K562 (cell line): ENCODE data around the gene HRG.

Experiments
- ARID2 ChIP-seq: fragments of 450-650 bp; IDR thresholded peaks from 2 replicates; pipeline ENCODE4 v1.6.1; 2017; ENCODE audit warnings: antibody characterized with exemption, mild to moderate bottlenecking
- CTCF ChIP-seq, 3 experiments: IDR thresholded peaks in 2 of 3; conservative IDR thresholded peaks in 1 of 3; 2 replicates each; pipeline ENCODE4 v1.5.1; 2011 to 2012; ENCODE audit warnings: low read length in 3 of 3, mild to moderate bottlenecking in 3 of 3, control low read depth in 2 of 3, improper control_type of control experiment in 1 of 3, inconsistent platforms in 1 of 3, low read depth in 1 of 3, mixed read lengths in 1 of 3, moderate library complexity in 1 of 3; ENCODE audit not compliant: insufficient read depth in 2 of 3
- NCOR1 ChIP-seq: fragments of 450-650 bp; IDR thresholded peaks from 2 replicates; pipeline ENCODE4 v1.6.1; 2016; ENCODE audit warnings: mild to moderate bottlenecking, moderate library complexity
- PATZ1 ChIP-seq: fragments of 250-450 bp; sonication (Bioruptor Pico); IDR thresholded peaks from 2 replicates; pipeline ENCODE4 v1.5.0; 2020; ENCODE audit warnings: mild to moderate bottlenecking, borderline replicate concordance
- SNIP1 ChIP-seq: fragments of 450-650 bp; IDR thresholded peaks from 2 replicates; pipeline ENCODE4 v1.7.1; 2017; ENCODE audit warnings: low read depth, mild to moderate bottlenecking
- SREBF1 ChIP-seq: fragments of 150-350 bp; IDR thresholded peaks from 2 replicates; pipeline ENCODE4 v1.6.1; 2014; ENCODE audit warnings: antibody characterized with exemption, low read depth, low read length, borderline replicate concordance
- TCF7L2 ChIP-seq: fragments of 150-350 bp; IDR thresholded peaks from 2 replicates; pipeline ENCODE4 v1.6.1; 2016; ENCODE audit warnings: low read depth, mild to moderate bottlenecking, low read length, moderate library complexity
- USF1 ChIP-seq: sonication (generic); formaldehyde crosslinking; IDR thresholded peaks from 2 replicates; pipeline ENCODE4 v1.9.0; 2022; ENCODE audit warnings: mild to moderate bottlenecking, missing genetic modification reagents
- YBX1 ChIP-seq: fragments of 450-650 bp; IDR thresholded peaks from 2 replicates; pipeline ENCODE4 v1.7.1; 2016; ENCODE audit warnings: mild to moderate bottlenecking
- ZNF253 ChIP-seq: fragments of 250-450 bp; sonication (Bioruptor Pico); conservative IDR thresholded peaks from 2 replicates; pipeline ENCODE4 v1.6.1; 2021; ENCODE audit warnings: mild to moderate bottlenecking

DNA sequence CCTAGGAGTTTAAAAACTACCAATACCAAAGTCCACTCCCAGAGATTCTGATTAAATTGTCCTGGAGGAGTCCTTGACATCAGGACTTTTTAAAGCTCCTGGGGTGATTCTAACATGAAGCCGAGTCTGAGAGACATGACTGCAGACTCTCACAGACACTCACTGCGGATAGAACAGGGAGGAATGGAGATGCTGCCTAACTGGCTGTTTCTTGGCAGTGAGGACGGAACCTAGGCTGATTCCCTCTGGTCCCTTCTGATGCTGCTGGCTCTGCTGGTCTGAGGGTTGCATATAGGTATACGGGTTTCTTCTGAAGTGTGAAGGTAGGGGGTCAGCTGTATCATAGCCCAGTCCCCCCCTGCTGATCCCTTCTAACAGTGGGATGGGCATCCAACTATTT, 1.3 kb upstream of the HRG start:
- TF ChIP-seq SREBF1 = no peak
- TF ChIP-seq CTCF (IDR thresholded peaks at IDR 0.05 in 2 of 3, conservative IDR thresholded peaks at IDR 0.05 in 1 of 3; ENCODE audit: insufficient read depth in 2 of 3, low read depth in 1 of 3, low read length in 3 of 3) = no peak
- TF ChIP-seq USF1 (CRISPR knock-in tag) = no peak
- TF ChIP-seq NCOR1 = no peak
- TF ChIP-seq TCF7L2 = no peak
- TF ChIP-seq ARID2 = no peak
- TF ChIP-seq ZNF253 (CRISPR knock-in tag) = no peak
- no peak for TF ChIP-seq PATZ1 (CRISPR knock-in tag)
- no peak for TF ChIP-seq YBX1
- TF ChIP-seq SNIP1 = no peak
